Thyroid gland (tissue), 4 donors: ENCODE data around the gene SLC22A12. TPM values are rescaled to one million over a fixed set of nuclear protein-coding genes. Genes with fewer than 3 reads are reported as not detected.

Experiments
- DNase-seq, 2 donors: peaks; one replicate each; pipeline ENCODE4 v3.0.0-alpha.2; 2019
- H3K27ac ChIP-seq, 3 donors: fragments of 200-600 bp; sonication (generic); 1 replicate in 2 of 3; 2 replicates in 1 of 3; pipeline ENCODE4 v1.5.1; 2016 to 2019; ENCODE audit warnings: mild to moderate bottlenecking in 1 of 3, moderate library complexity in 1 of 3
- H3K27me3 ChIP-seq: fragments of 200-600 bp; sonication (generic); one replicate; pipeline ENCODE4 v1.5.1; 2019
- H3K36me3 ChIP-seq, 2 donors: fragments of 200-600 bp; sonication (generic); one replicate each; pipeline ENCODE4 v1.5.1; 2016 to 2019
- H3K4me1 ChIP-seq, 2 donors: fragments of 200-600 bp; sonication (generic); one replicate each; pipeline ENCODE4 v1.5.1; 2017 to 2019
- H3K4me3 ChIP-seq, 3 donors: fragments of 200-600 bp; sonication (generic); replicated peaks in 1 of 3; 1 replicate in 2 of 3; 2 replicates in 1 of 3; pipeline ENCODE4 v1.5.1; 2016; ENCODE audit warnings: mild to moderate bottlenecking in 1 of 3
- H3K9me3 ChIP-seq: fragments of 200-600 bp; sonication (generic); one replicate; pipeline ENCODE4 v1.5.1; 2017
- POLR2A ChIP-seq, 2 donors: fragments of 450-650 bp; IDR thresholded peaks; one replicate each; pipeline ENCODE4 v1.6.1; 2017; ENCODE audit warnings: antibody characterized with exemption in 2 of 2, mild to moderate bottlenecking in 2 of 2, moderate library complexity in 1 of 2
- WGBS, 2 donors: methylation state at CpG; one replicate each; pipeline ENCODE4 v1.1.5; 2017; 5-methylcytosine and 5-hydroxymethylcytosine counted together
- intact Hi-C: fragments of 100-400 bp; cut with DNase I; formaldehyde crosslinking; loops from one replicate; pipeline ENCODE4 v1.15.1; 2023
- total RNA-seq, 4 donors: library from RNA; depleted of rRNA; stranded (reverse); fragments of >200 nt; gene quantifications; one replicate each; pipeline ENCODE4 v1.2.3, GENCODE V29; 2016
- TF ChIP-seq, protein P1 (sequence below), 6 experiments: fragments of 200-600 bp in 3 of 6; fragments of 450-650 bp in 3 of 6; sonication (generic) in 3 of 6; IDR thresholded peaks; one replicate each; pipeline ENCODE4 v1.5.1; 2016 to 2019; ENCODE audit warnings: antibody characterized with exemption in 6 of 6, mild to moderate bottlenecking in 2 of 6, inconsistent platforms in 1 of 6, moderate library complexity in 1 of 6

Gene SLC22A12
- total RNA-seq: not detected

DNA sequence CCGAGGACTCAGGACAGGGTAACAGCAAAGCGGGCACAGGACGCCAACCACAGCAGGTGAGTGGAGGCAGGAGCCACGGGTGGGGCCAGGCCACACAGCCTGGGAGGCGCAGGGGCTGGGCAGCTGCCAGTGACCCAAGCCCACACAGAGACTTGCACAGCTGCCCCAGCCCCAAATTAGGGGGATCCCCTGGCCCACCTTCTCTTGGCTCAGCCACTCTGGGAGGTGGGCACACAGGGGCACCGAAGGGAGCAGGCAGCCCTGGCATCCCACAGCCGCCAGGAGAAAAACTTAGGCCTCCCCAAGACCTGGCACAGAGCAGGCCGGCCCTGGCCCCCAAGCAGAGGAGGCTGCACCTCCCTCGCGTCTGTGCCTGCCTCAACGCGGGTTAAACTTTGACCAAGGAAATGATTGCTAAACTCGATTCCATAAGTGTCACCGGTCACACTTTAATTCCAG is at the start of gene SLC22A12:
TSS of gene SLC22A12 (plus strand) at position 458 of the 459 bp plus-strand sequence. CDS start 337 bp downstream, outside the sequence.
- Histone ChIP-seq H3K4me1 (no peaks in the 10 kb centered on the region), H3K27me3 (no peaks in the 10 kb centered on the region), H3K36me3 (no peaks in the 10 kb centered on the region), H3K9me3 (no peaks in the 10 kb centered on the region), H3K4me3 (no peak within 1 kb of the TSS), H3K27ac (no peak within 1 kb of the TSS)
- WGBS, 2 donors: 79 to 90% methylated on average over 12 to 14 of the region's 14 CpGs
- no peak for DNase-seq
- intact Hi-C loops: no loop called here
- TF ChIP-seq, protein P1, sequence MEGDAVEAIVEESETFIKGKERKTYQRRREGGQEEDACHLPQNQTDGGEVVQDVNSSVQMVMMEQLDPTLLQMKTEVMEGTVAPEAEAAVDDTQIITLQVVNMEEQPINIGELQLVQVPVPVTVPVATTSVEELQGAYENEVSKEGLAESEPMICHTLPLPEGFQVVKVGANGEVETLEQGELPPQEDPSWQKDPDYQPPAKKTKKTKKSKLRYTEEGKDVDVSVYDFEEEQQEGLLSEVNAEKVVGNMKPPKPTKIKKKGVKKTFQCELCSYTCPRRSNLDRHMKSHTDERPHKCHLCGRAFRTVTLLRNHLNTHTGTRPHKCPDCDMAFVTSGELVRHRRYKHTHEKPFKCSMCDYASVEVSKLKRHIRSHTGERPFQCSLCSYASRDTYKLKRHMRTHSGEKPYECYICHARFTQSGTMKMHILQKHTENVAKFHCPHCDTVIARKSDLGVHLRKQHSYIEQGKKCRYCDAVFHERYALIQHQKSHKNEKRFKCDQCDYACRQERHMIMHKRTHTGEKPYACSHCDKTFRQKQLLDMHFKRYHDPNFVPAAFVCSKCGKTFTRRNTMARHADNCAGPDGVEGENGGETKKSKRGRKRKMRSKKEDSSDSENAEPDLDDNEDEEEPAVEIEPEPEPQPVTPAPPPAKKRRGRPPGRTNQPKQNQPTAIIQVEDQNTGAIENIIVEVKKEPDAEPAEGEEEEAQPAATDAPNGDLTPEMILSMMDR (IDR thresholded peaks at IDR 0.05): no peak
- no peak for TF ChIP-seq POLR2A (IDR thresholded peaks at IDR 0.05)

- no peaks in the 10 kb centered on the region for H3K4me1 ChIP-seq
- no peak for DNase-seq
- no peaks in the 10 kb centered on the region for H3K36me3 ChIP-seq
- H3K4me3 ChIP-seq: no peak overlapping the region
- WGBS, 2 donors: 89 to 93% methylated on average over 32 to 35 of the region's 35 CpGs
- intact Hi-C loops: no loop called here
- TF ChIP-seq, protein P1 (IDR thresholded peaks at IDR 0.05): no peak
- no peak for TF ChIP-seq POLR2A (IDR thresholded peaks at IDR 0.05)
- H3K27me3 ChIP-seq: no peaks in the 10 kb centered on the region
- no peak overlapping the region for H3K27ac ChIP-seq
- no peaks in the 10 kb centered on the region for H3K9me3 ChIP-seq
Measured at GRCh38 chr11:64542172-64543125, 48.6 kb upstream of the SLC22A12 start.

DNA sequence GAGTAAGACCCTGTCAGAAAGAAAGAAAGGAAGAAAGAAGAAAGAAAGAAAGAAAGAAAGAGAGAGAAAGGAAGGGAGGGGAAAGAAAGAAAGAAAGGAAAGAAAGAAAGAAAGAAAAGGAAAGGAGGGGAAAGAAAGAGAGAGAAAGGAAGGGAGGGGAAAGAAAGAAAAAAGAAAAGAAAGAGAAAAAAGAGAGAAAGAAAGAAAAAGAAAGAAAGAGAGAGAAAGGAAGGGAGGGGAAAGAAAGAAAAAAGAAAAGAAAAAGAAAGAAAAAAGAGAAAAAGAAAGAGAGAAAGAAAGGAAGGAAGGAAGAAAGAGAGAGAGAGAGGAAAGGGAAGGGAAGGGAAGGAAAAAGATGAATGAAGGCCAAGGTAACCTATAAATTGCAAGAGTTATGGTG is 47.2 kb upstream of the SLC22A12 start:
- DNase-seq: no peak
- Histone ChIP-seq H3K4me3 (no peak overlapping the region), H3K27me3 (no peaks in the 10 kb centered on the region), H3K27ac (no peak overlapping the region), H3K36me3 (no peaks in the 10 kb centered on the region), H3K9me3 (no peaks in the 10 kb centered on the region), H3K4me1 (no peaks in the 10 kb centered on the region)
- intact Hi-C loops: no loop called here
- no peak for TF ChIP-seq POLR2A (IDR thresholded peaks at IDR 0.05)
- TF ChIP-seq, protein P1 (IDR thresholded peaks at IDR 0.05): no peak

GRCh38 chr11:64544616-64545296 is 46.3 kb upstream of the SLC22A12 start:
- Histone ChIP-seq H3K27ac (no peak overlapping the region), H3K4me1 (no peaks in the 10 kb centered on the region), H3K4me3 (no peak overlapping the region), H3K27me3 (no peaks in the 10 kb centered on the region), H3K9me3 (no peaks in the 10 kb centered on the region), H3K36me3 (no peaks in the 10 kb centered on the region)
- TF ChIP-seq POLR2A (IDR thresholded peaks at IDR 0.05): no peak
- TF ChIP-seq, protein P1 (IDR thresholded peaks at IDR 0.05): no peak
- WGBS, 2 donors: 89 to 93% methylated on average over 2 of the region's 2 CpGs
- intact Hi-C loops: no loop called here
- no peak for DNase-seq

GRCh38 chr11:64545619-64546018 is 45.4 kb upstream of the SLC22A12 start:
- intact Hi-C loops: no loop called here
- no peak for DNase-seq
- H3K27ac ChIP-seq: no peak overlapping the region
- no peaks in the 10 kb centered on the region for H3K27me3 ChIP-seq
- H3K9me3 ChIP-seq: no peaks in the 10 kb centered on the region
- WGBS, 2 donors: 91 to 92% methylated on average over 15 of the region's 15 CpGs
- no peak for TF ChIP-seq POLR2A (IDR thresholded peaks at IDR 0.05)
- TF ChIP-seq, protein P1 (IDR thresholded peaks at IDR 0.05): no peak
- H3K4me3 ChIP-seq: no peak overlapping the region
- H3K36me3 ChIP-seq: no peaks in the 10 kb centered on the region
- H3K4me1 ChIP-seq: no peaks in the 10 kb centered on the region
